Activated T-helper 17 cell treated with anti-CD3 and anti-CD28 coated beads, Interleukin-2, amount 50 U/mL, for 72 hours (primary cell): Measurements from ENCODE around the gene SLC39A2. TPM values are rescaled to one million over a fixed set of nuclear protein-coding genes. Genes with fewer than 3 reads are reported as not detected.
"Not testable (repeated sequence)": the region's sequence is repeated elsewhere in the genome, so short reads cannot be mapped to it uniquely, and the experiment has no call there.

Source experiments
- ATAC-seq: fragments of 150-1000 bp; cut with Tn5 transposase; replicated peaks from 2 replicates; pipeline ENCODE4 v1.10.0; 2021; ENCODE audit warnings: mild to moderate bottlenecking, moderate library complexity
- H3K27ac Mint-ChIP-seq: one replicate; pipeline ENCODE4 v1.8.0; 2022; ENCODE audit warnings: mixed read lengths
- H3K27me3 Mint-ChIP-seq: one replicate; pipeline ENCODE4 v1.8.0; 2022; ENCODE audit warnings: mixed read lengths
- H3K36me3 Mint-ChIP-seq: one replicate; pipeline ENCODE4 v1.8.0; 2022; ENCODE audit warnings: low read depth, mild to moderate bottlenecking, mixed read lengths
- H3K4me1 Mint-ChIP-seq: one replicate; pipeline ENCODE4 v1.8.0; 2022; ENCODE audit warnings: mixed read lengths
- H3K4me3 Mint-ChIP-seq: one replicate; pipeline ENCODE4 v1.8.0; 2022; ENCODE audit warnings: mild to moderate bottlenecking, mixed read lengths
- H3K9me3 Mint-ChIP-seq: one replicate; pipeline ENCODE4 v1.8.0; 2022; ENCODE audit warnings: mixed read lengths
- total RNA-seq, 2 donors: library from RNA; stranded (reverse); gene quantifications; one replicate each; pipeline ENCODE4 v1.2.3, GENCODE V29; 2022

Gene SLC39A2
- total RNA-seq, 2 donors from 2014 or later: 0.24 to 0.30 TPM

DNA sequence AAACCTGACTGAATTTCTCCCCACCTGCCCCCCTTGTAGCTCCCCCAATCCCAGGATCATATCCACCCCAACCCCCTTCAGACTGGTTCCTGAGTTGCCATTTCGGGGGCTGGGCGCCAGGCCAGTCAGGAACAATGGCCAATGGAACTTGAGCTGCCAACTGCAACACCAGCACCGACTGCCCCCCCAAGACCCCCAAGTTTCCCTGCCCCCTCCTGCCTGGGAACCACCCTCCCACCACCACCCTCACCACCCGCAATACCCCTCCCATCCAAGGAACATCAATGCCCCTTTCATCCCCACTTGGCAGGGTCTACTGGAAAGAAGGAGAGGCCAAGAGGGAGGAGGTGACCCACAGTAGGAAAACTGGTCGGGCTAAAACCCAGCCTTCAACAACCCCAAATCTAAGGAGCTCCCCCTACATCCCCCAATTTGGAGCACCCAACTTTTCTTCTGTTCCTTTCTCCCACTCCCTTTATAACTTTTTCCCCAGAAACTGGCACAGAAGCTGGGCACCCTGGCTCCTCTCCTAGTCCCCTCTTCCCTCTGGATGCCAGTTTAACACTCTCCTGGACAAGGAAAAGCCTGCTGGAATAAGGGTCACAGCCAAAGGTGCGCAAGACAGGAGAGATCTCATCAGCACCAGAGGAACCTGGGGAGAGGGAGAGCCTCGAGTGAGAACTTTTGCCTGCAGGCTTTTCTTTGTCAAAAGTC lies 27.3 kb downstream of the SLC39A2 start:
- no peak overlapping the region for H3K27ac Mint-ChIP-seq
- H3K27me3 Mint-ChIP-seq: no peaks in the 10 kb centered on the region
- H3K36me3 Mint-ChIP-seq: no peaks in the 10 kb centered on the region
- H3K9me3 Mint-ChIP-seq: no peaks in the 10 kb centered on the region
- ATAC-seq: no peak
- peak overlapping the region; percentile 86 for H3K4me3 Mint-ChIP-seq
- H3K4me1 Mint-ChIP-seq: peaks cover 12% of the 10 kb centered on the region

DNA sequence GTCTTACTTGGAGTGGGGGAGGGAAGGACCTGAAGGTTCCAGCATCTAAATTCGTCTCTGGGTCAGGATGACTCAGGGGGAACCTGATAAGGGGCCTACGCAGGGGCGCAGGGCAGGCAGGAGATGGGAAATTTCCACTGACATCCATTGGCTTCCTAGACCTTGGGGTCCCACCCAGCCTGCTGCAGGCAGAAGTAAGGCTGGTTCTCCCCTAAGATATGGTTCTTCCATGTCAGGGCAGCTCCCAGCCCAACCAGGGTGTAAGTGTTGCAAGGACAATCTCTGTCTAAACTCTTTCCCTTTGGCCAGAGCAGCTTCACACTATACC lies 27.9 kb downstream of the SLC39A2 start:
- Mint-ChIP-seq H3K9me3 (no peaks in the 10 kb centered on the region), H3K4me3 (no peak overlapping the region), H3K4me1 (peaks cover 12% of the 10 kb centered on the region), H3K27ac (no peak overlapping the region), H3K36me3 (no peaks in the 10 kb centered on the region), H3K27me3 (no peaks in the 10 kb centered on the region)
- no peak for ATAC-seq

DNA sequence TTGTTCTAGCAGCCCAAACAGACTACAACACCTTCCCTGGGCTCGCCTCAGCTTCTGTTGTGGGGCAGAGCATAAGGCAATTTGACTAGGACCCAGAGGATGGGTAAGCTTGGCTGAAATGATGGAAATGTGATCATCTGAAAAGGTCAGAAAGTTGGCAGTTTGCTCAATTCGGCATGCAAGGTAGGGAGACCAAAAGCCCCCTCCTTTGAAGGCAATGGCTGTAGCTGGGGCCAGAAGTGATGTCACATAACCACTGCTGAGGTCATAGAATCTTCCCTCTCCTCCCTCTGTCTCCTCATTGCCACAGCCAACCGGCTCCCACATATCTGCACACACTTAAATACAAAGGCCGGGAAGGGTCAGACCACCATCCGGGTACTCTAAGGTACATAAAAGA lies 30.8 kb downstream of the SLC39A2 start, which contains the start of gene TPPP2:
Gene TPPP2 (plus strand): TSS at position 301 of the 400 bp plus-strand sequence. CDS start 365 bp downstream, outside the sequence.
- Mint-ChIP-seq H3K27ac (no peak within 1 kb of the TSS), H3K4me1 (no peaks in the 10 kb centered on the region), H3K4me3 (no peak within 1 kb of the TSS), H3K36me3 (no peaks in the 10 kb centered on the region), H3K27me3 (peaks cover 9% of the 10 kb centered on the region), H3K9me3 (no peaks in the 10 kb centered on the region)
- ATAC-seq: no peak

- Mint-ChIP-seq H3K36me3 (no peaks in the 10 kb centered on the region), H3K27me3 (peaks cover 9% of the 10 kb centered on the region), H3K27ac (no peak overlapping the region), H3K9me3 (no peaks in the 10 kb centered on the region), H3K4me1 (no peaks in the 10 kb centered on the region), H3K4me3 (no peak overlapping the region)
- no peak for ATAC-seq
Observed at GRCh38 chr14:21030531-21030930, 31.4 kb downstream of the SLC39A2 start.

DNA sequence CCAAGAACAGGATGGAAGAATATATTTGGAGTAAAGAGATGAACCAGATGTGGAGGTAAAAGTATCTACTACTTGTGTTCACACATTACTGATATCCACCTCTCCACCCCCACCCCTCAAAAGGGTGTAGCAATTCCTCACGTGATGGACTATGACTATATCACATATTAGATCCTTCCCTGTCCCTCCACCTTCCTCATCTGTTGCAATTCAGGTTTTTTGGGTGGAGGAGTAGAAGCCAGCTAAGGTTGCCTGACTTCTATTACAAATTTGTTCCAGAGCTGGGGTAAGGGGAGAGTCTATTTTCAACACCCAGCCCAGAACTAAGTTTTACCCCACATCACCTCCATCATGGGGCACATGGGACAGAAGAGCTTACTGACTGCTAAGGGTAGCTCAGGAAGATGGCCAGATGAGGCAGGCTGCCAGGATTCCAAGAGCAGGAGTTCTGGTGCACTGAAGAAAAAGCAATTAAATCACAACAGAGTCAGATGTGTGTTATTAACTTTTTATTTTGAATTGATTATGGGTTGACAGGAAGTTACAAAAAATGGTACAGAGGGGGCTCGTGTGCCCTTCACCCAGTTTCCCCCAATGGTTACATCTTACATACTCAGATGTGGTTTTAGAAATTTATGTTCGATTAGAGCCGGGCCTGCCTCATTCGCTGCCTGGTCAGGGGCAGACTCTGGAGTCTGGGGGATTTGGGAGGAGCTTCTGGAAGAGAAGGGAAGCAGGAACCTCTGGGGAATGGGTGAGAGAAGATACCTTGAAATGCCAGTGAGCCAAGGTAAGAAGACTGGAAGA lies 33.4 kb downstream of the SLC39A2 start:
- no peak for ATAC-seq

DNA sequence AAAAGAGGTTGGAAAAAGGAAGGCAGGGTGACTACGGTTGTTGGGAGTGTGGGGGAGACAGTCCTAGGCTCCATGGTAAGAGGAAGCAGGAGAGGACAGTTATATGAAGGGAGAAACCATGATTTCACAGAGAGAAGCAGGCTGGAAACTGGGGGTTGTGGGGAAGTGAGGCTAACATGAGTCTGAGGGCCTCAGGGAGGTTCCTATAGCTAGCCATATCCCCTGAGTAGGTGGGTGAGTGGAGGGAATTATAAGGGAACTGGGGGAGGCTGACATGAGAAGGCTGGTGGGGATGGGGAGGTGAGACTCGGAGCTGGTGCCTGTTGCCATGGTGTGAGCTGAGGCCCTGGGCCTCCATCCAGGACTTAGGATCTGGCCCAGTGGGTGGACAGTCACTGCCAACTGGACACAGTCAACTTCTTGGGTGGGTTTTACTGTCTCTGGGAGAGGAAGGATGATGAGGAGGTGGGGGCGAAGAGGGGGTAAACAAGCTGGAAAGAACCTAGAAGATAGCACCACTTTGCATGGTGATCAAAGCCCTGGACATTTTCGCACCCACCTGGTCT lies 34.1 kb downstream of the SLC39A2 start:
- Mint-ChIP-seq H3K36me3 (no peaks in the 10 kb centered on the region), H3K4me3 (no peak overlapping the region), H3K9me3 (no peaks in the 10 kb centered on the region), H3K27ac (peak overlapping the region; percentile 47), H3K27me3 (peaks cover 9% of the 10 kb centered on the region), H3K4me1 (no peaks in the 10 kb centered on the region)
- ATAC-seq: no peak

More for the DNA sequence above, 33.4 kb downstream of the SLC39A2 start:
- Mint-ChIP-seq H3K27ac (peak overlapping the region; percentile 47), H3K27me3 (peaks cover 9% of the 10 kb centered on the region), H3K4me3 (no peak overlapping the region), H3K36me3 (no peaks in the 10 kb centered on the region), H3K9me3 (no peaks in the 10 kb centered on the region), H3K4me1 (no peaks in the 10 kb centered on the region)

GRCh38 chr14:21034707-21035106 lies 35.6 kb downstream of the SLC39A2 start, which contains the start of gene RNASE13:
Gene RNASE13 (minus strand): TSS chr14:21034807. CDS start chr14:21034288, 519 bp downstream.
- Mint-ChIP-seq H3K4me3 (no peak within 1 kb of the TSS), H3K27me3 (peaks cover 9% of the 10 kb centered on the region), H3K36me3 (no peaks in the 10 kb centered on the region), H3K4me1 (no peaks in the 10 kb centered on the region), H3K9me3 (no peaks in the 10 kb centered on the region), H3K27ac (no peak within 1 kb of the TSS)
- no peak for ATAC-seq

DNA sequence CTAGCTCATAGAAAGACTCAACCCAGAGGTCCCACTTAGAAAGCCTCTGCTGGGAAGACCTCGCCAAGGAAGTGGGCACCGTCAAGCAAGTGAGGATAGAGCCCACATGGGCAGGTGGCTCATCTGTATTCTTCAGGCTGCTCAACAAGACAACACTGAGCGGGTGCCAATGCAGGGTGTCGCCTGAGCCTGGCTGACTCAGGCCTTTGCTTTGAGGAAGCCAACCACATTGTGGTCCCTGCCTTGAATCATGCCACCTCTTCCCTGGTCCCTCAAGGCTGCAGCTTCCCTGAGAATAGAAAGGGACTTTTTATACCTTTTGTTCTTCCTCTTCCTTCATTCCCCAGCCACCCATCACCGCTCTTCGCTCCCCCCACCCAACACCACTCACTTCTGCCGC lies 37.7 kb downstream of the SLC39A2 start:
- H3K4me3 Mint-ChIP-seq: no peak overlapping the region
- ATAC-seq: peak; percentile 61
- no peaks in the 10 kb centered on the region for H3K9me3 Mint-ChIP-seq
- H3K36me3 Mint-ChIP-seq: no peaks in the 10 kb centered on the region
- peaks cover 9% of the 10 kb centered on the region for H3K27me3 Mint-ChIP-seq
- no peaks in the 10 kb centered on the region for H3K4me1 Mint-ChIP-seq
- no peak overlapping the region for H3K27ac Mint-ChIP-seq

GRCh38 chr14:21037156-21037555 lies 38.1 kb downstream of the SLC39A2 start:
- H3K4me3 Mint-ChIP-seq: no peak overlapping the region
- no peaks in the 10 kb centered on the region for H3K9me3 Mint-ChIP-seq
- no peak overlapping the region for H3K27ac Mint-ChIP-seq
- ATAC-seq: no peak
- H3K27me3 Mint-ChIP-seq: peaks cover 9% of the 10 kb centered on the region
- H3K36me3 Mint-ChIP-seq: no peaks in the 10 kb centered on the region
- H3K4me1 Mint-ChIP-seq: no peaks in the 10 kb centered on the region

- no peak for ATAC-seq
- H3K9me3 Mint-ChIP-seq: no peaks in the 10 kb centered on the region
- H3K36me3 Mint-ChIP-seq: no peaks in the 10 kb centered on the region
- peak overlapping the region; percentile 41 for H3K27ac Mint-ChIP-seq
- H3K4me1 Mint-ChIP-seq: no peaks in the 10 kb centered on the region
- no peak overlapping the region for H3K4me3 Mint-ChIP-seq
- no peaks in the 10 kb centered on the region for H3K27me3 Mint-ChIP-seq
Observed at GRCh38 chr14:21038441-21039422, 39.6 kb downstream of the SLC39A2 start.

GRCh38 chr14:21039585-21040369 lies 40.7 kb downstream of the SLC39A2 start:
- no peaks in the 10 kb centered on the region for H3K27me3 Mint-ChIP-seq
- peaks cover 6% of the 10 kb centered on the region for H3K4me1 Mint-ChIP-seq
- no peaks in the 10 kb centered on the region for H3K36me3 Mint-ChIP-seq
- no peaks in the 10 kb centered on the region for H3K9me3 Mint-ChIP-seq
- ATAC-seq: peak; percentile 43
- H3K4me3 Mint-ChIP-seq: no peak overlapping the region
- H3K27ac Mint-ChIP-seq: peak overlapping the region; percentile 41

- Mint-ChIP-seq H3K36me3 (no peaks in the 10 kb centered on the region), H3K4me3 (no peak overlapping the region), H3K9me3 (no peaks in the 10 kb centered on the region), H3K4me1 (peaks cover 12% of the 10 kb centered on the region), H3K27ac (peak overlapping the region; percentile 15), H3K27me3 (no peaks in the 10 kb centered on the region)
- no peak for ATAC-seq
Observed at GRCh38 chr14:21040370-21040925, 41.4 kb downstream of the SLC39A2 start.

DNA sequence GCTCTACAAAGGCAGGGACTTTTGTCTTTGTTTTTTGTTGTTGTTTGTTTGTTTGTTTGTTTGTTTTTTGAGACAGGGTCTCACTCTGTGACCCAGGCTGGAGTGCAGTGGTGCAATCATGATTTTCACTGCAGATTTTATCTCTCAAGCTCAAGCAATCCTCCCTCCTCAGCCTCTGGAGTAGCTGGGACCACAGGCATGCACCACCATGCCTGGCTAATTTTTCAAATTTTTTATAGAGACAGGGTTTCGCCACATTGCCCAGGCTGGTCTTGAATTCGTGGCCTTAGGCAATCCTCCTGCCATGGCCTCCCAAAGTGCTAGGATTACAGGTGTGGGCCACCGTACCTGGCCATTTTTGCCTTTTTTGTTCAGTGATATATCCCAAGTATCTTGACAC lies 41.8 kb downstream of the SLC39A2 start:
- H3K27me3 Mint-ChIP-seq, ATAC-seq, H3K4me3 Mint-ChIP-seq, H3K9me3 Mint-ChIP-seq, H3K36me3 Mint-ChIP-seq: not testable (repeated sequence)
- Mint-ChIP-seq H3K4me1 (peaks cover 12% of the 10 kb centered on the region), H3K27ac (peak overlapping the region; percentile 15)
